HEK293 (cell line): ENCODE data around the gene PRPF38A.

ENCODE experiments used
- CTCF ChIA-PET: fragments of 350-600 bp; formaldehyde crosslinking; extraction: SDS; loops from one replicate; lab custom pipeline; 2021; ENCODE audit warnings: antibody characterized with exemption; lab: Yijun Ruan, JAX
- POLR2A ChIA-PET: fragments of 300-600 bp; formaldehyde crosslinking; extraction: SDS; loops from one replicate; lab custom pipeline; 2020; ENCODE audit warnings: antibody characterized with exemption, inconsistent platforms; lab: Yijun Ruan, JAX
- H3K27ac ChIP-seq: fragments of 200-500 bp; sonication (Bioruptor generic); 2 replicates; pipeline ENCODE4 v1.5.1; 2014; ENCODE audit warnings: low read depth, low read length, control low read depth, inconsistent platforms; ENCODE audit errors: extremely low read depth
- H3K36me3 ChIP-seq, 2 experiments: fragments of 200-500 bp in 1 of 2; sonication (Bioruptor generic) in 1 of 2; 1 replicate in 1 of 2; 2 replicates in 1 of 2; pipeline ENCODE4 v1.5.1; 2014 to 2017; ENCODE audit warnings: inconsistent platforms in 2 of 2, low read length in 2 of 2; ENCODE audit not compliant: control insufficient read depth in 2 of 2, insufficient read depth in 1 of 2
- H3K4me1 ChIP-seq: fragments of 200-500 bp; sonication (Bioruptor generic); 2 replicates; pipeline ENCODE4 v1.5.1; 2014; ENCODE audit warnings: mild to moderate bottlenecking, low read length, inconsistent platforms; ENCODE audit not compliant: control insufficient read depth, insufficient read depth
- H3K4me3 ChIP-seq: 2 replicates; pipeline ENCODE4 v1.5.1; 2011; ENCODE audit warnings: low read depth, mild to moderate bottlenecking, control low read depth, low read length, moderate library complexity
- H3K9me3 ChIP-seq: fragments of 200-500 bp; sonication (Bioruptor generic); 2 replicates; pipeline ENCODE4 v1.5.1; 2014; ENCODE audit warnings: low read depth, low read length, inconsistent platforms; ENCODE audit not compliant: control insufficient read depth, insufficient read depth
- BCL11B ChIP-seq: fragments of 450-650 bp; formaldehyde crosslinking; IDR thresholded peaks from 2 replicates; pipeline ENCODE4 v1.5.1; 2016; ENCODE audit warnings: low read depth, missing biosample characterization, missing genetic modification characterization
- KLF8 ChIP-seq: fragments of 450-650 bp; formaldehyde crosslinking; IDR thresholded peaks from 2 replicates; pipeline ENCODE4 v1.5.1; 2016; ENCODE audit warnings: missing biosample characterization, missing genetic modification characterization
- SCRT1 ChIP-seq: fragments of 450-650 bp; formaldehyde crosslinking; IDR thresholded peaks from 2 replicates; pipeline ENCODE4 v1.5.1; 2016; ENCODE audit warnings: missing biosample characterization, missing genetic modification characterization, borderline replicate concordance
- SP7 ChIP-seq: fragments of 450-650 bp; formaldehyde crosslinking; IDR thresholded peaks from 2 replicates; pipeline ENCODE4 v1.5.1; 2016; ENCODE audit warnings: missing biosample characterization, missing genetic modification characterization
- TRIM28 ChIP-seq: IDR thresholded peaks from 2 replicates; pipeline ENCODE4 v1.6.1; 2011; ENCODE audit warnings: low read length, control low read depth, borderline replicate concordance
- YY2 ChIP-seq: fragments of 450-650 bp; formaldehyde crosslinking; IDR thresholded peaks from 2 replicates; pipeline ENCODE4 v1.5.1; 2016; ENCODE audit warnings: missing biosample characterization, missing genetic modification characterization
- ZBTB7A ChIP-seq: fragments of 450-650 bp; formaldehyde crosslinking; IDR thresholded peaks from 2 replicates; pipeline ENCODE4 v1.5.1; 2016; ENCODE audit warnings: low read depth, missing biosample characterization, missing genetic modification characterization
- ZNF112 ChIP-seq: fragments of 450-650 bp; formaldehyde crosslinking; IDR thresholded peaks from 2 replicates; pipeline ENCODE4 v1.5.0; 2017; ENCODE audit warnings: missing biosample characterization, missing genetic modification characterization
- ZNF114 ChIP-seq: fragments of 450-650 bp; formaldehyde crosslinking; IDR thresholded peaks from 2 replicates; pipeline ENCODE4 v1.5.0; 2017; ENCODE audit warnings: missing biosample characterization, missing genetic modification characterization
- ZNF19 ChIP-seq: fragments of 450-650 bp; formaldehyde crosslinking; IDR thresholded peaks from 2 replicates; pipeline ENCODE4; 2016; ENCODE audit warnings: missing biosample characterization, missing genetic modification characterization, low read depth
- ZNF2 ChIP-seq: fragments of 450-650 bp; formaldehyde crosslinking; IDR thresholded peaks from 2 replicates; pipeline ENCODE4 v1.5.1; 2016; ENCODE audit warnings: missing biosample characterization, missing genetic modification characterization
- ZNF302 ChIP-seq: fragments of 450-650 bp; formaldehyde crosslinking; IDR thresholded peaks from 2 replicates; pipeline ENCODE4 v1.5.1; 2016; ENCODE audit warnings: missing biosample characterization, missing genetic modification characterization, low read depth
- ZNF37A ChIP-seq: fragments of 450-650 bp; IDR thresholded peaks from 2 replicates; pipeline ENCODE4 v1.5.1; 2018; ENCODE audit warnings: missing biosample characterization, missing genetic modification characterization
- ZNF391 ChIP-seq: fragments of 450-650 bp; formaldehyde crosslinking; IDR thresholded peaks from 2 replicates; pipeline ENCODE4 v1.5.1; 2016; ENCODE audit warnings: low read depth, missing biosample characterization, missing genetic modification characterization, borderline replicate concordance
- ZNF514 ChIP-seq: fragments of 450-650 bp; formaldehyde crosslinking; IDR thresholded peaks from 2 replicates; pipeline ENCODE4 v1.5.1; 2016; ENCODE audit warnings: missing biosample characterization, missing genetic modification characterization
- ZNF521 ChIP-seq: fragments of 450-650 bp; formaldehyde crosslinking; IDR thresholded peaks from 2 replicates; pipeline ENCODE4 v1.5.1; 2017; ENCODE audit warnings: missing biosample characterization, mild to moderate bottlenecking, missing genetic modification characterization
- ZNF555 ChIP-seq: fragments of 450-650 bp; formaldehyde crosslinking; conservative IDR thresholded peaks from 2 replicates; pipeline ENCODE4 v1.5.1; 2017; ENCODE audit warnings: missing biosample characterization, mild to moderate bottlenecking, missing genetic modification characterization, inconsistent platforms
- ZNF610 ChIP-seq: fragments of 450-650 bp; formaldehyde crosslinking; IDR thresholded peaks from 2 replicates; pipeline ENCODE4 v1.5.1; 2016; ENCODE audit warnings: missing biosample characterization, missing genetic modification characterization, borderline replicate concordance
- ZNF629 ChIP-seq: fragments of 450-650 bp; formaldehyde crosslinking; IDR thresholded peaks from 2 replicates; pipeline ENCODE4 v1.5.1; 2017; ENCODE audit warnings: missing biosample characterization, missing genetic modification characterization
- ZNF670 ChIP-seq: fragments of 450-650 bp; formaldehyde crosslinking; IDR thresholded peaks from 2 replicates; pipeline ENCODE4 v1.5.1; 2016; ENCODE audit warnings: missing biosample characterization, missing genetic modification characterization, low read depth
- ZNF777 ChIP-seq: fragments of 450-650 bp; formaldehyde crosslinking; IDR thresholded peaks from 2 replicates; pipeline ENCODE4 v1.5.1; 2017; ENCODE audit warnings: missing biosample characterization, missing genetic modification characterization, borderline replicate concordance
- ZNF837 ChIP-seq: fragments of 450-650 bp; formaldehyde crosslinking; IDR thresholded peaks from 2 replicates; pipeline ENCODE4 v1.5.1; 2016; ENCODE audit warnings: missing biosample characterization, missing genetic modification characterization
- TF ChIP-seq, protein P1 (sequence below): fragments of 450-650 bp; formaldehyde crosslinking; IDR thresholded peaks from 2 replicates; pipeline ENCODE4 v1.5.1; 2016; ENCODE audit warnings: missing biosample characterization, missing genetic modification characterization
- TF ChIP-seq, protein P2 (sequence below): fragments of 450-650 bp; formaldehyde crosslinking; IDR thresholded peaks from 2 replicates; pipeline ENCODE4 v1.5.1; 2016; ENCODE audit warnings: missing biosample characterization, missing genetic modification characterization
- TF ChIP-seq, protein P3 (sequence below): fragments of 450-650 bp; formaldehyde crosslinking; IDR thresholded peaks from 2 replicates; pipeline ENCODE4 v1.5.1; 2016; ENCODE audit warnings: missing biosample characterization, missing genetic modification characterization

PRPF38A gene

DNA sequence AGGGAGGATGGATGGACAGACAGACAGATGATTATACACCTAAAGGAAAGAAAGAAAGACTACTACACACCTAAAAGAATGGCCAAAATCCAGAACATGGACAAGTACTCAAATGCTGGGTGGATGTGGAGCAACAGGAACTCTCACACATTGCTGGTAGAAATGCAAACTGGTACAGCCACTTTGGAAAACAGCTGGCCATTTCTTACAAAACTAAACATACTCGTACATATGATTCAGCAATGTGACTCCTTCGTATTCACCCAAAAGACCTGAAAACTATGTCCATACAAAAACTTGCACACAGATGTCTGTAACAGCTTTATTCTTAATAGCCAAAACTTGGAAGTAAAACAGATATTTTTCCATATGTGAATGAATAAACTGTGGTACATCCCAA is 51.3 kb downstream of the PRPF38A start (continued):
- TF ChIP-seq, protein P1, sequence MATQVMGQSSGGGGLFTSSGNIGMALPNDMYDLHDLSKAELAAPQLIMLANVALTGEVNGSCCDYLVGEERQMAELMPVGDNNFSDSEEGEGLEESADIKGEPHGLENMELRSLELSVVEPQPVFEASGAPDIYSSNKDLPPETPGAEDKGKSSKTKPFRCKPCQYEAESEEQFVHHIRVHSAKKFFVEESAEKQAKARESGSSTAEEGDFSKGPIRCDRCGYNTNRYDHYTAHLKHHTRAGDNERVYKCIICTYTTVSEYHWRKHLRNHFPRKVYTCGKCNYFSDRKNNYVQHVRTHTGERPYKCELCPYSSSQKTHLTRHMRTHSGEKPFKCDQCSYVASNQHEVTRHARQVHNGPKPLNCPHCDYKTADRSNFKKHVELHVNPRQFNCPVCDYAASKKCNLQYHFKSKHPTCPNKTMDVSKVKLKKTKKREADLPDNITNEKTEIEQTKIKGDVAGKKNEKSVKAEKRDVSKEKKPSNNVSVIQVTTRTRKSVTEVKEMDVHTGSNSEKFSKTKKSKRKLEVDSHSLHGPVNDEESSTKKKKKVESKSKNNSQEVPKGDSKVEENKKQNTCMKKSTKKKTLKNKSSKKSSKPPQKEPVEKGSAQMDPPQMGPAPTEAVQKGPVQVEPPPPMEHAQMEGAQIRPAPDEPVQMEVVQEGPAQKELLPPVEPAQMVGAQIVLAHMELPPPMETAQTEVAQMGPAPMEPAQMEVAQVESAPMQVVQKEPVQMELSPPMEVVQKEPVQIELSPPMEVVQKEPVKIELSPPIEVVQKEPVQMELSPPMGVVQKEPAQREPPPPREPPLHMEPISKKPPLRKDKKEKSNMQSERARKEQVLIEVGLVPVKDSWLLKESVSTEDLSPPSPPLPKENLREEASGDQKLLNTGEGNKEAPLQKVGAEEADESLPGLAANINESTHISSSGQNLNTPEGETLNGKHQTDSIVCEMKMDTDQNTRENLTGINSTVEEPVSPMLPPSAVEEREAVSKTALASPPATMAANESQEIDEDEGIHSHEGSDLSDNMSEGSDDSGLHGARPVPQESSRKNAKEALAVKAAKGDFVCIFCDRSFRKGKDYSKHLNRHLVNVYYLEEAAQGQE, result no peak
- TF ChIP-seq ZNF112 (tag by site-specific recombination) (no peak), ZNF670 (tag by site-specific recombination) (no peak), ZNF19 (no peak), ZNF514 (tag by site-specific recombination) (no peak), ZNF2 (no peak), ZNF302 (tag by site-specific recombination) (no peak), ZNF114 (tag by site-specific recombination) (no peak), ZNF521 (tag by site-specific recombination) (no peak), YY2 (tag by site-specific recombination) (no peak), SCRT1 (tag by site-specific recombination) (no peak), SP7 (no peak)
- TF ChIP-seq, protein P2, sequence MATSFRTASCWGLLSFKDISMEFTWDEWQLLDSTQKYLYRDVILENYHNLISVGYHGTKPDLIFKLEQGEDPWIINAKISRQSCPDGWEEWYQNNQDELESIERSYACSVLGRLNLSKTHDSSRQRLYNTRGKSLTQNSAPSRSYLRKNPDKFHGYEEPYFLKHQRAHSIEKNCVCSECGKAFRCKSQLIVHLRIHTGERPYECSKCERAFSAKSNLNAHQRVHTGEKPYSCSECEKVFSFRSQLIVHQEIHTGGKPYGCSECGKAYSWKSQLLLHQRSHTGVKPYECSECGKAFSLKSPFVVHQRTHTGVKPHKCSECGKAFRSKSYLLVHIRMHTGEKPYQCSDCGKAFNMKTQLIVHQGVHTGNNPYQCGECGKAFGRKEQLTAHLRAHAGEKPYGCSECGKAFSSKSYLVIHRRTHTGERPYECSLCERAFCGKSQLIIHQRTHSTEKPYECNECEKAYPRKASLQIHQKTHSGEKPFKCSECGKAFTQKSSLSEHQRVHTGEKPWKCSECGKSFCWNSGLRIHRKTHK, result no peak
- TF ChIP-seq, all 188 proteins: peak for 0

DNA sequence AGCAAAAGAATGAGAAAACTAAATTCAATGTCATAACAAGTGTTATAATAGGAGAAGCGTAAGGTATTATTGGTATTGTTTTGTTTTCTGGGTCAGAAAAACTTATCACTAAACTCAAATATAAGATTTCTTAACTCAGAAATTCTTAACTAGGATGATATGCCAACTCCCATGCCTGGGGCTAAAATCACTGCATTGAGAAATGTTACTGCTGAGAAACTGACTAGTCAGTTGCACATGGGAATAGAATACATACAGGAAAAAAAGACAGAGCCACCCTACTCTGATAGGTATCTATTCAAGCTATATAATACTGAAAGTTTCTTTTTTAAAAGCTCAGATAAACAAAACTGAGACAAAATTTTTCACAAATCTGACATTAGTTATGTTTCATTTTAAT is 56.3 kb downstream of the PRPF38A start:
- H3K4me1 ChIP-seq, result no peaks in the 10 kb centered on the region
- H3K4me3 ChIP-seq, result no peak overlapping the region
- ChIA-PET POLR2A (no interaction called here), CTCF (no interaction called here)
- TF ChIP-seq KLF8 (tag by site-specific recombination), result no peak
- no peak for TF ChIP-seq BCL11B (tag by site-specific recombination)
- no peak for TF ChIP-seq ZNF777 (tag by site-specific recombination)
- TF ChIP-seq ZNF37A (tag by site-specific recombination), result no peak
- no peak for TF ChIP-seq ZNF629 (tag by site-specific recombination)
- no peak for TF ChIP-seq ZNF610
- TF ChIP-seq, protein P2, result no peak
- TF ChIP-seq, protein P3, sequence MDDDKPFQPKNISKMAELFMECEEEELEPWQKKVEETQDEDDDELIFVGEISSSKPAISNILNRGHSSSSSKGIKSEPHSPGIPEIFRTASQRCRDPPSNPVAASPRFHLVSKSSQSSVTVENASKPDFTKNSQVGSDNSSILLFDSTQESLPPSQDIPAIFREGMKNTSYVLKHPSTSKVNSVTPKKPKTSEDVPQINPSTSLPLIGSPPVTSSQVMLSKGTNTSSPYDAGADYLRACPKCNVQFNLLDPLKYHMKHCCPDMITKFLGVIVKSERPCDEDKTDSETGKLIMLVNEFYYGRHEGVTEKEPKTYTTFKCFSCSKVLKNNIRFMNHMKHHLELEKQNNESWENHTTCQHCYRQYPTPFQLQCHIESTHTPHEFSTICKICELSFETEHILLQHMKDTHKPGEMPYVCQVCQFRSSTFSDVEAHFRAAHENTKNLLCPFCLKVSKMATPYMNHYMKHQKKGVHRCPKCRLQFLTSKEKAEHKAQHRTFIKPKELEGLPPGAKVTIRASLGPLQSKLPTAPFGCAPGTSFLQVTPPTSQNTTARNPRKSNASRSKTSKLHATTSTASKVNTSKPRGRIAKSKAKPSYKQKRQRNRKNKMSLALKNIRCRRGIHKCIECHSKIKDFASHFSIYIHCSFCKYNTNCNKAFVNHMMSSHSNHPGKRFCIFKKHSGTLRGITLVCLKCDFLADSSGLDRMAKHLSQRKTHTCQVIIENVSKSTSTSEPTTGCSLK (tag by site-specific recombination), result no peak
- TF ChIP-seq ZNF837 (tag by site-specific recombination), result no peak
- TF ChIP-seq ZBTB7A (tag by site-specific recombination), result no peak
- TF ChIP-seq TRIM28, result no peak
- TF ChIP-seq ZNF391, result no peak
- no peak for TF ChIP-seq ZNF555 (tag by site-specific recombination)
- no peaks in the 10 kb centered on the region for H3K9me3 ChIP-seq
- peaks cover 8 to 35% of the 10 kb centered on the region in 2 experiments for H3K36me3 ChIP-seq
- no peak overlapping the region for H3K27ac ChIP-seq
